H9 (cell line): ENCODE measurements around the gene TNNT1. TPM values are rescaled to one million over a fixed set of nuclear protein-coding genes. Genes with fewer than 3 reads are reported as not detected.

Experiments used
- DNase-seq: peaks from one replicate; pipeline ENCODE4 v3.0.0-alpha.2; 2017
- H2AFZ ChIP-seq: one replicate; pipeline ENCODE4 v1.6.1; 2013; ENCODE audit warnings: mild to moderate bottlenecking, low read length, control low read depth, moderate library complexity
- H2AK5ac ChIP-seq: 2 replicates; pipeline ENCODE4 v1.6.1; 2013; ENCODE audit warnings: low read length, control low read depth, mixed read lengths; ENCODE audit not compliant: insufficient read length
- H2BK120ac ChIP-seq: one replicate; pipeline ENCODE4 v1.6.1; 2013; ENCODE audit warnings: low read depth, mild to moderate bottlenecking, low read length, control low read depth, inconsistent platforms; ENCODE audit not compliant: poor library complexity, severe bottlenecking
- H2BK12ac ChIP-seq: 2 replicates; pipeline ENCODE4 v1.6.1; 2013; ENCODE audit warnings: low read length, control low read depth, mixed read lengths, low read depth; ENCODE audit not compliant: insufficient read length
- H2BK15ac ChIP-seq: 2 replicates; pipeline ENCODE4 v1.6.1; 2013; ENCODE audit warnings: low read depth, low read length, control low read depth
- H2BK20ac ChIP-seq: one replicate; pipeline ENCODE4 v1.6.1; 2013; ENCODE audit warnings: low read depth, mild to moderate bottlenecking, low read length, control low read depth, inconsistent platforms; ENCODE audit not compliant: poor library complexity, severe bottlenecking
- H2BK5ac ChIP-seq: 2 replicates; pipeline ENCODE4 v1.6.1; 2013; ENCODE audit warnings: low read length, control low read depth, mixed read lengths; ENCODE audit not compliant: insufficient read length
- H3K14ac ChIP-seq: 2 replicates; pipeline ENCODE4 v1.6.1; 2013; ENCODE audit warnings: low read length, control low read depth; ENCODE audit not compliant: insufficient read depth
- H3K18ac ChIP-seq: 2 replicates; pipeline ENCODE4 v1.6.1; 2013; ENCODE audit warnings: low read depth, mild to moderate bottlenecking, mixed read lengths, low read length, control low read depth; ENCODE audit not compliant: insufficient read length
- H3K23ac ChIP-seq: 2 replicates; pipeline ENCODE4 v1.6.1; 2013; ENCODE audit warnings: low read length, control low read depth, mixed read lengths, low read depth; ENCODE audit not compliant: insufficient read length
- H3K23me2 ChIP-seq: 2 replicates; pipeline ENCODE4 v1.6.1; 2013; ENCODE audit warnings: low read depth, mild to moderate bottlenecking, mixed read lengths, low read length, control low read depth; ENCODE audit not compliant: insufficient read length, poor library complexity, severe bottlenecking
- H3K27ac ChIP-seq: 2 replicates; pipeline ENCODE4 v1.5.1; 2013; ENCODE audit warnings: low read length, control low read depth, mixed read lengths, low read depth; ENCODE audit not compliant: insufficient read length
- H3K27me3 ChIP-seq: 2 replicates; pipeline ENCODE4 v1.6.1; 2013; ENCODE audit warnings: low read length, control low read depth, inconsistent platforms; ENCODE audit not compliant: insufficient read depth
- H3K4ac ChIP-seq: 2 replicates; pipeline ENCODE4 v1.6.1; 2013; ENCODE audit warnings: low read depth, mild to moderate bottlenecking, control low read depth, inconsistent platforms, low read length, moderate library complexity
- H3K4me1 ChIP-seq: 2 replicates; pipeline ENCODE4 v1.6.1; 2013; ENCODE audit warnings: low read length, control low read depth, inconsistent platforms; ENCODE audit not compliant: insufficient read depth
- H3K4me2 ChIP-seq: 2 replicates; pipeline ENCODE4 v1.6.1; 2013; ENCODE audit warnings: low read length, control low read depth, mixed read lengths; ENCODE audit not compliant: insufficient read length, insufficient read depth
- H3K56ac ChIP-seq: 2 replicates; pipeline ENCODE4 v1.6.1; 2013; ENCODE audit warnings: low read depth, mild to moderate bottlenecking, mixed read lengths, low read length, control low read depth; ENCODE audit not compliant: insufficient read length
- H3K79me1 ChIP-seq: 2 replicates; pipeline ENCODE4 v1.6.1; 2013; ENCODE audit warnings: low read depth, mild to moderate bottlenecking, moderate library complexity, low read length, control low read depth, inconsistent platforms; ENCODE audit not compliant: insufficient read depth, poor library complexity, severe bottlenecking
- H3K79me2 ChIP-seq: 2 replicates; pipeline ENCODE4 v1.6.1; 2013; ENCODE audit warnings: low read length, control low read depth, inconsistent platforms; ENCODE audit not compliant: insufficient read depth
- H3K9ac ChIP-seq: 2 replicates; pipeline ENCODE4 v1.6.1; 2013; ENCODE audit warnings: low read length, control low read depth, mixed read lengths; ENCODE audit not compliant: insufficient read length; ENCODE audit errors: extremely low read depth
- H3K9me3 ChIP-seq: one replicate; pipeline ENCODE4 v1.6.1; 2013; ENCODE audit warnings: low read depth, low read length, inconsistent platforms; ENCODE audit not compliant: control insufficient read depth
- H3T11ph ChIP-seq: one replicate; pipeline ENCODE4 v1.6.1; 2013; ENCODE audit warnings: mild to moderate bottlenecking, low read length, control low read depth, inconsistent platforms
- H4K20me1 ChIP-seq: one replicate; pipeline ENCODE4 v1.6.1; 2013; ENCODE audit not compliant: control insufficient read depth, insufficient read length, insufficient read depth
- H4K5ac ChIP-seq: 2 replicates; pipeline ENCODE4 v1.6.1; 2013; ENCODE audit warnings: low read depth, mild to moderate bottlenecking, mixed read lengths, low read length, control low read depth; ENCODE audit not compliant: insufficient read length
- H4K8ac ChIP-seq: replicated peaks from 2 replicates; pipeline ENCODE4 v1.6.1; 2013; ENCODE audit warnings: low read length, control low read depth, mixed read lengths, low read depth; ENCODE audit not compliant: insufficient read length
- H4K91ac ChIP-seq: 2 replicates; pipeline ENCODE4 v1.6.1; 2013; ENCODE audit warnings: low read depth, mild to moderate bottlenecking, moderate library complexity, mixed read lengths, low read length, control low read depth; ENCODE audit not compliant: insufficient read length
- H3K27ac Mint-ChIP-seq, 3 experiments: 2 replicates in 2 of 3; 3 replicates in 1 of 3; pipeline ENCODE4 v1.8.0; 2020 to 2021; ENCODE audit warnings: mixed read lengths in 3 of 3, mild to moderate bottlenecking in 1 of 3, moderate library complexity in 1 of 3
- H3K27me3 Mint-ChIP-seq: 2 replicates; pipeline ENCODE4 v1.8.0; 2021; ENCODE audit warnings: low read depth, mild to moderate bottlenecking, moderate library complexity, mixed read lengths
- H3K36me3 Mint-ChIP-seq, 3 experiments: 2 replicates in 2 of 3; 3 replicates in 1 of 3; pipeline ENCODE4 v1.8.0; 2020 to 2021; ENCODE audit warnings: low read depth in 3 of 3, mixed read lengths in 3 of 3; ENCODE audit not compliant: insufficient read depth in 1 of 3
- H3K4me1 Mint-ChIP-seq, 2 experiments: 2 replicates each; pipeline ENCODE4 v1.8.0; 2020; ENCODE audit warnings: mixed read lengths in 2 of 2
- H3K4me3 Mint-ChIP-seq, 2 experiments: 2 replicates in 1 of 2; 3 replicates in 1 of 2; pipeline ENCODE4 v1.8.0; 2020 to 2021; ENCODE audit warnings: mild to moderate bottlenecking in 2 of 2, mixed read lengths in 2 of 2, moderate library complexity in 1 of 2
- H3K9me3 Mint-ChIP-seq, 2 experiments: 2 replicates in 1 of 2; 3 replicates in 1 of 2; pipeline ENCODE4 v1.8.0; 2020; ENCODE audit warnings: mild to moderate bottlenecking in 2 of 2, mixed read lengths in 2 of 2, moderate library complexity in 1 of 2
- WGBS: extraction: QIAGEN DNeasy Blood & Tissue Kit; methylation state at CpG from one replicate; pipeline ENCODE4 v1.1.7; 2013; ENCODE audit warnings: missing lambda C conversion rate, low lambda C conversion rate, mixed read lengths; ENCODE audit not compliant: insufficient read length; ENCODE audit errors: extremely low coverage; 5-methylcytosine and 5-hydroxymethylcytosine counted together
- total RNA-seq: library from RNA; stranded (reverse); gene quantifications from 2 replicates; pipeline ENCODE4 v1.2.1, GENCODE V29; 2021
- TF ChIP-seq, protein P1 (sequence below): fragments of 200-600 bp; sonication (generic); conservative IDR thresholded peaks from 3 replicates; pipeline ENCODE4 v1.8.0; 2021; ENCODE audit warnings: antibody characterized with exemption, mild to moderate bottlenecking

TNNT1 gene
- total RNA-seq, 1 experiment from 2014 or later = 127 TPM

DNA sequence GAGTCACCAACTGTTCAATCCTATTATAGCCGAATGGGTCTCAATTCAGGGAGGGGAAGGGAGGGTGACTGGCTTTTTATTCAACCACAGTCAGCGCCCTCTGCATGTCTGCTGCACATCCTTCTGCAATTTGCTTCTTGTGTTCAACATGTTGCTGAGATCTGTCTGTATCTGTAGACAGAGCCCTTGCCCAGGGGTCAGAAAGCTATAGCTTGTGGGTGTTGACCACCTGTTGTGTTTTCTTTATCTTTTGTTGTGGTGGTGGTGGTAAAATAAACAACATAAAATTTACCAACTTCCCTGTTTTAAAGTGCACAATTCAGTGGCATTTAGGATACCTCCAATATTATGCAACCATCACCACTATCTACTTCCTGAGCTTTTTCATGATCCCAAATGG lies 43.8 kb downstream of the TNNT1 start:
- H3K27ac ChIP-seq = no peak overlapping the region
- peaks cover 0 to 1% of the 10 kb centered on the region in 2 experiments; a peak in 3 of 4 replicates for H3K4me1 Mint-ChIP-seq
- H4K20me1 ChIP-seq = no peaks in the 10 kb centered on the region
- no peak overlapping the region for H2BK12ac ChIP-seq
- H2AK5ac ChIP-seq = no peak overlapping the region
- no peaks in the 10 kb centered on the region for H3K27me3 Mint-ChIP-seq
- no peaks in the 10 kb centered on the region for H3K79me1 ChIP-seq
- no peak overlapping the region for H3K18ac ChIP-seq
- no peak overlapping the region for H3K4ac ChIP-seq
- no peak overlapping the region for H3K9ac ChIP-seq
- H2BK5ac ChIP-seq = no peak overlapping the region
- H3K4me3 Mint-ChIP-seq = no peak overlapping the region
- TF ChIP-seq, protein P1, sequence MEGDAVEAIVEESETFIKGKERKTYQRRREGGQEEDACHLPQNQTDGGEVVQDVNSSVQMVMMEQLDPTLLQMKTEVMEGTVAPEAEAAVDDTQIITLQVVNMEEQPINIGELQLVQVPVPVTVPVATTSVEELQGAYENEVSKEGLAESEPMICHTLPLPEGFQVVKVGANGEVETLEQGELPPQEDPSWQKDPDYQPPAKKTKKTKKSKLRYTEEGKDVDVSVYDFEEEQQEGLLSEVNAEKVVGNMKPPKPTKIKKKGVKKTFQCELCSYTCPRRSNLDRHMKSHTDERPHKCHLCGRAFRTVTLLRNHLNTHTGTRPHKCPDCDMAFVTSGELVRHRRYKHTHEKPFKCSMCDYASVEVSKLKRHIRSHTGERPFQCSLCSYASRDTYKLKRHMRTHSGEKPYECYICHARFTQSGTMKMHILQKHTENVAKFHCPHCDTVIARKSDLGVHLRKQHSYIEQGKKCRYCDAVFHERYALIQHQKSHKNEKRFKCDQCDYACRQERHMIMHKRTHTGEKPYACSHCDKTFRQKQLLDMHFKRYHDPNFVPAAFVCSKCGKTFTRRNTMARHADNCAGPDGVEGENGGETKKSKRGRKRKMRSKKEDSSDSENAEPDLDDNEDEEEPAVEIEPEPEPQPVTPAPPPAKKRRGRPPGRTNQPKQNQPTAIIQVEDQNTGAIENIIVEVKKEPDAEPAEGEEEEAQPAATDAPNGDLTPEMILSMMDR = no peak
- H3K4me2 ChIP-seq = no peak overlapping the region
- no CpG with 5 or more reads among the region's 2 CpGs for WGBS
- no peaks in the 10 kb centered on the region for H3K27me3 ChIP-seq
- peaks cover 14 to 40% (median 34%) of the 10 kb centered on the region in 3 experiments for H3K36me3 Mint-ChIP-seq
- H3K79me2 ChIP-seq = no peaks in the 10 kb centered on the region; the same call in 1 of the 2 replicates
- no peak overlapping the region for H4K91ac ChIP-seq
- H3K56ac ChIP-seq = no peak overlapping the region
- H2BK120ac ChIP-seq = no peak overlapping the region
- no peaks in the 10 kb centered on the region for H3K9me3 ChIP-seq
- H3K23me2 ChIP-seq = no peaks in the 10 kb centered on the region
- H3K9me3 Mint-ChIP-seq = peaks cover 2 to 5% of the 10 kb centered on the region in 2 experiments; a peak in 2 of 5 replicates
- H2BK15ac ChIP-seq = no peak overlapping the region
- no peak overlapping the region for H3T11ph ChIP-seq
- no peak overlapping the region for H4K5ac ChIP-seq
- H2AFZ ChIP-seq = no peak overlapping the region
- H4K8ac ChIP-seq = no peak overlapping the region
- H3K14ac ChIP-seq = no peak overlapping the region
- no peak overlapping the region for H3K23ac ChIP-seq
- H3K4me1 ChIP-seq = no peaks in the 10 kb centered on the region
- no peak overlapping the region for H2BK20ac ChIP-seq
- H3K27ac Mint-ChIP-seq = no peak overlapping the region
- DNase-seq = no peak
